H9 (cell line): ENCODE results near the gene FSHR. TPM values are rescaled to one million over a fixed set of nuclear protein-coding genes. Genes with fewer than 3 reads are reported as not detected.

ENCODE experiments used
- DNase-seq: peaks from one replicate; pipeline ENCODE4 v3.0.0-alpha.2; 2017
- H2AFZ ChIP-seq: one replicate; pipeline ENCODE4 v1.6.1; 2013; ENCODE audit warnings: mild to moderate bottlenecking, low read length, control low read depth, moderate library complexity
- H2AK5ac ChIP-seq: 2 replicates; pipeline ENCODE4 v1.6.1; 2013; ENCODE audit warnings: low read length, control low read depth, mixed read lengths; ENCODE audit not compliant: insufficient read length
- H2BK120ac ChIP-seq: one replicate; pipeline ENCODE4 v1.6.1; 2013; ENCODE audit warnings: low read depth, mild to moderate bottlenecking, low read length, control low read depth, inconsistent platforms; ENCODE audit not compliant: poor library complexity, severe bottlenecking
- H2BK12ac ChIP-seq: 2 replicates; pipeline ENCODE4 v1.6.1; 2013; ENCODE audit warnings: low read length, control low read depth, mixed read lengths, low read depth; ENCODE audit not compliant: insufficient read length
- H2BK15ac ChIP-seq: 2 replicates; pipeline ENCODE4 v1.6.1; 2013; ENCODE audit warnings: low read depth, low read length, control low read depth
- H2BK20ac ChIP-seq: one replicate; pipeline ENCODE4 v1.6.1; 2013; ENCODE audit warnings: low read depth, mild to moderate bottlenecking, low read length, control low read depth, inconsistent platforms; ENCODE audit not compliant: poor library complexity, severe bottlenecking
- H2BK5ac ChIP-seq: 2 replicates; pipeline ENCODE4 v1.6.1; 2013; ENCODE audit warnings: low read length, control low read depth, mixed read lengths; ENCODE audit not compliant: insufficient read length
- H3K14ac ChIP-seq: 2 replicates; pipeline ENCODE4 v1.6.1; 2013; ENCODE audit warnings: low read length, control low read depth; ENCODE audit not compliant: insufficient read depth
- H3K18ac ChIP-seq: 2 replicates; pipeline ENCODE4 v1.6.1; 2013; ENCODE audit warnings: low read depth, mild to moderate bottlenecking, mixed read lengths, low read length, control low read depth; ENCODE audit not compliant: insufficient read length
- H3K23ac ChIP-seq: 2 replicates; pipeline ENCODE4 v1.6.1; 2013; ENCODE audit warnings: low read length, control low read depth, mixed read lengths, low read depth; ENCODE audit not compliant: insufficient read length
- H3K23me2 ChIP-seq: 2 replicates; pipeline ENCODE4 v1.6.1; 2013; ENCODE audit warnings: low read depth, mild to moderate bottlenecking, mixed read lengths, low read length, control low read depth; ENCODE audit not compliant: insufficient read length, poor library complexity, severe bottlenecking
- H3K27ac ChIP-seq: 2 replicates; pipeline ENCODE4 v1.5.1; 2013; ENCODE audit warnings: low read length, control low read depth, mixed read lengths, low read depth; ENCODE audit not compliant: insufficient read length
- H3K27me3 ChIP-seq: 2 replicates; pipeline ENCODE4 v1.6.1; 2013; ENCODE audit warnings: low read length, control low read depth, inconsistent platforms; ENCODE audit not compliant: insufficient read depth
- H3K4ac ChIP-seq: 2 replicates; pipeline ENCODE4 v1.6.1; 2013; ENCODE audit warnings: low read depth, mild to moderate bottlenecking, control low read depth, inconsistent platforms, low read length, moderate library complexity
- H3K4me1 ChIP-seq: 2 replicates; pipeline ENCODE4 v1.6.1; 2013; ENCODE audit warnings: low read length, control low read depth, inconsistent platforms; ENCODE audit not compliant: insufficient read depth
- H3K4me2 ChIP-seq: 2 replicates; pipeline ENCODE4 v1.6.1; 2013; ENCODE audit warnings: low read length, control low read depth, mixed read lengths; ENCODE audit not compliant: insufficient read length, insufficient read depth
- H3K56ac ChIP-seq: 2 replicates; pipeline ENCODE4 v1.6.1; 2013; ENCODE audit warnings: low read depth, mild to moderate bottlenecking, mixed read lengths, low read length, control low read depth; ENCODE audit not compliant: insufficient read length
- H3K79me1 ChIP-seq: 2 replicates; pipeline ENCODE4 v1.6.1; 2013; ENCODE audit warnings: low read depth, mild to moderate bottlenecking, moderate library complexity, low read length, control low read depth, inconsistent platforms; ENCODE audit not compliant: insufficient read depth, poor library complexity, severe bottlenecking
- H3K79me2 ChIP-seq: 2 replicates; pipeline ENCODE4 v1.6.1; 2013; ENCODE audit warnings: low read length, control low read depth, inconsistent platforms; ENCODE audit not compliant: insufficient read depth
- H3K9ac ChIP-seq: 2 replicates; pipeline ENCODE4 v1.6.1; 2013; ENCODE audit warnings: low read length, control low read depth, mixed read lengths; ENCODE audit not compliant: insufficient read length; ENCODE audit errors: extremely low read depth
- H3K9me3 ChIP-seq: one replicate; pipeline ENCODE4 v1.6.1; 2013; ENCODE audit warnings: low read depth, low read length, inconsistent platforms; ENCODE audit not compliant: control insufficient read depth
- H3T11ph ChIP-seq: one replicate; pipeline ENCODE4 v1.6.1; 2013; ENCODE audit warnings: mild to moderate bottlenecking, low read length, control low read depth, inconsistent platforms
- H4K20me1 ChIP-seq: one replicate; pipeline ENCODE4 v1.6.1; 2013; ENCODE audit not compliant: control insufficient read depth, insufficient read length, insufficient read depth
- H4K5ac ChIP-seq: 2 replicates; pipeline ENCODE4 v1.6.1; 2013; ENCODE audit warnings: low read depth, mild to moderate bottlenecking, mixed read lengths, low read length, control low read depth; ENCODE audit not compliant: insufficient read length
- H4K8ac ChIP-seq: replicated peaks from 2 replicates; pipeline ENCODE4 v1.6.1; 2013; ENCODE audit warnings: low read length, control low read depth, mixed read lengths, low read depth; ENCODE audit not compliant: insufficient read length
- H4K91ac ChIP-seq: 2 replicates; pipeline ENCODE4 v1.6.1; 2013; ENCODE audit warnings: low read depth, mild to moderate bottlenecking, moderate library complexity, mixed read lengths, low read length, control low read depth; ENCODE audit not compliant: insufficient read length
- H3K27ac Mint-ChIP-seq, 3 experiments: 2 replicates in 2 of 3; 3 replicates in 1 of 3; pipeline ENCODE4 v1.8.0; 2020 to 2021; ENCODE audit warnings: mixed read lengths in 3 of 3, mild to moderate bottlenecking in 1 of 3, moderate library complexity in 1 of 3
- H3K27me3 Mint-ChIP-seq: 2 replicates; pipeline ENCODE4 v1.8.0; 2021; ENCODE audit warnings: low read depth, mild to moderate bottlenecking, moderate library complexity, mixed read lengths
- H3K36me3 Mint-ChIP-seq, 3 experiments: 2 replicates in 2 of 3; 3 replicates in 1 of 3; pipeline ENCODE4 v1.8.0; 2020 to 2021; ENCODE audit warnings: low read depth in 3 of 3, mixed read lengths in 3 of 3; ENCODE audit not compliant: insufficient read depth in 1 of 3
- H3K4me1 Mint-ChIP-seq, 2 experiments: 2 replicates each; pipeline ENCODE4 v1.8.0; 2020; ENCODE audit warnings: mixed read lengths in 2 of 2
- H3K4me3 Mint-ChIP-seq, 2 experiments: 2 replicates in 1 of 2; 3 replicates in 1 of 2; pipeline ENCODE4 v1.8.0; 2020 to 2021; ENCODE audit warnings: mild to moderate bottlenecking in 2 of 2, mixed read lengths in 2 of 2, moderate library complexity in 1 of 2
- H3K9me3 Mint-ChIP-seq, 2 experiments: 2 replicates in 1 of 2; 3 replicates in 1 of 2; pipeline ENCODE4 v1.8.0; 2020; ENCODE audit warnings: mild to moderate bottlenecking in 2 of 2, mixed read lengths in 2 of 2, moderate library complexity in 1 of 2
- WGBS: extraction: QIAGEN DNeasy Blood & Tissue Kit; methylation state at CpG from one replicate; pipeline ENCODE4 v1.1.7; 2013; ENCODE audit warnings: missing lambda C conversion rate, low lambda C conversion rate, mixed read lengths; ENCODE audit not compliant: insufficient read length; ENCODE audit errors: extremely low coverage; 5-methylcytosine and 5-hydroxymethylcytosine counted together
- total RNA-seq: library from RNA; stranded (reverse); gene quantifications from 2 replicates; pipeline ENCODE4 v1.2.1, GENCODE V29; 2021
- TF ChIP-seq, protein P1 (sequence below): fragments of 200-600 bp; sonication (generic); conservative IDR thresholded peaks from 3 replicates; pipeline ENCODE4 v1.8.0; 2021; ENCODE audit warnings: antibody characterized with exemption, mild to moderate bottlenecking

The FSHR gene
- total RNA-seq, 1 experiment from 2014 or later: not detected

GRCh38 chr2:49005261-49005660 is 149.1 kb downstream of the FSHR start:
- Mint-ChIP-seq H3K36me3 (no peaks in the 10 kb centered on the region), H3K27ac (no peak overlapping the region), H3K4me3 (no peak overlapping the region), H3K9me3 (no peaks in the 10 kb centered on the region; a peak in 4 of 5 replicates), H3K27me3 (no peaks in the 10 kb centered on the region), H3K4me1 (no peaks in the 10 kb centered on the region)
- no peak overlapping the region for H2BK5ac ChIP-seq
- no peaks in the 10 kb centered on the region for H3K4me1 ChIP-seq
- H2AFZ ChIP-seq: no peak overlapping the region
- H3K9me3 ChIP-seq: no peaks in the 10 kb centered on the region
- no peak overlapping the region for H2BK20ac ChIP-seq
- H3K18ac ChIP-seq: no peak overlapping the region
- no peak overlapping the region for H3K14ac ChIP-seq
- H2AK5ac ChIP-seq: no peak overlapping the region
- H2BK120ac ChIP-seq: no peak overlapping the region
- no peak overlapping the region for H3K56ac ChIP-seq
- no peak overlapping the region for H2BK15ac ChIP-seq
- H3K27ac ChIP-seq: no peak overlapping the region
- H4K5ac ChIP-seq: no peak overlapping the region
- no peaks in the 10 kb centered on the region for H4K20me1 ChIP-seq
- DNase-seq: no peak
- no peaks in the 10 kb centered on the region for H3K27me3 ChIP-seq
- no peak overlapping the region for H3T11ph ChIP-seq
- no peaks in the 10 kb centered on the region for H3K23me2 ChIP-seq
- no CpG with 5 or more reads among the region's 3 CpGs for WGBS
- H3K79me1 ChIP-seq: no peaks in the 10 kb centered on the region
- H3K79me2 ChIP-seq: no peaks in the 10 kb centered on the region
- no peak overlapping the region for H3K23ac ChIP-seq
- H4K8ac ChIP-seq: no peak overlapping the region
- TF ChIP-seq, protein P1, sequence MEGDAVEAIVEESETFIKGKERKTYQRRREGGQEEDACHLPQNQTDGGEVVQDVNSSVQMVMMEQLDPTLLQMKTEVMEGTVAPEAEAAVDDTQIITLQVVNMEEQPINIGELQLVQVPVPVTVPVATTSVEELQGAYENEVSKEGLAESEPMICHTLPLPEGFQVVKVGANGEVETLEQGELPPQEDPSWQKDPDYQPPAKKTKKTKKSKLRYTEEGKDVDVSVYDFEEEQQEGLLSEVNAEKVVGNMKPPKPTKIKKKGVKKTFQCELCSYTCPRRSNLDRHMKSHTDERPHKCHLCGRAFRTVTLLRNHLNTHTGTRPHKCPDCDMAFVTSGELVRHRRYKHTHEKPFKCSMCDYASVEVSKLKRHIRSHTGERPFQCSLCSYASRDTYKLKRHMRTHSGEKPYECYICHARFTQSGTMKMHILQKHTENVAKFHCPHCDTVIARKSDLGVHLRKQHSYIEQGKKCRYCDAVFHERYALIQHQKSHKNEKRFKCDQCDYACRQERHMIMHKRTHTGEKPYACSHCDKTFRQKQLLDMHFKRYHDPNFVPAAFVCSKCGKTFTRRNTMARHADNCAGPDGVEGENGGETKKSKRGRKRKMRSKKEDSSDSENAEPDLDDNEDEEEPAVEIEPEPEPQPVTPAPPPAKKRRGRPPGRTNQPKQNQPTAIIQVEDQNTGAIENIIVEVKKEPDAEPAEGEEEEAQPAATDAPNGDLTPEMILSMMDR: no peak
- no peak overlapping the region for H3K4ac ChIP-seq
- no peak overlapping the region for H4K91ac ChIP-seq
- H2BK12ac ChIP-seq: no peak overlapping the region
- no peak overlapping the region for H3K4me2 ChIP-seq
- no peak overlapping the region for H3K9ac ChIP-seq
